HG02678 (cell line): Measurements from ENCODE around the gene CCDC93.
A peak's percentile ranks its signal among the peaks of the same experiment; 100 is the strongest.
"Not testable (repeated sequence)": the region's sequence is repeated elsewhere in the genome, so short reads cannot be mapped to it uniquely, and the experiment has no call there.

Experiments
- ATAC-seq: cut with Tn5 transposase; IDR thresholded peaks from one replicate; pipeline ENCODE4 v1.9.1; 2021; ENCODE audit warnings: mild to moderate bottlenecking, moderate library complexity; ENCODE audit not compliant: unreplicated experiment

The CCDC93 gene

DNA sequence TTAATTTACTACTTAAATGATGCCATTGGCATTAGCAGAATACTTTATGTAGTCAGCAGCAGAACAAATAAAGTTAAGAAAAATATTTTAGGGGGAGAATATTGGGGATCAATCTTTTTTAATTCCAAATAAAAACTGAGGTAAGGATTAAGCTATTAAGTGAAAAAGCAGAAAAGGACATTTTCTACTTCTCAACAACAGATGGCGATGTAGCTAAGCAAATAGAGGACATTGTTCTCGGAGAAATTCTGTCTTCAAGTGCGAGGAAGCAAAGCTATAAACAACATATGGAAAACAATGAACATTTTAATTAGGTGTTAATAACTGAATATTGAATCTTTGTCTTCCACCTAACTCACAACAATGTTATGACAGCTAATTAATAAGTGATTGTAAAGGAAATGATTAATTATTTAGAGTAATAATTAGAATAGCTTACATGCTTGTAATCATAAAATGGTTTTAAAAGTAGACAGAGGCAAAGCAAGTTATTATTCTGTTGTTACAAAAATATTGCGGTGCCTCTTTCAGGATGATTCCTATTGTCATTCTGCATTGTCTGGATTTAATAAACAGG is 32.9 kb upstream of the CCDC93 start:
- ATAC-seq = no peak

GRCh38 chr2:118045286-118045685 is 31.4 kb upstream of the CCDC93 start:
- ATAC-seq = no peak

- no peak for ATAC-seq
Observed at GRCh38 chr2:118044854-118045253, 31.0 kb upstream of the CCDC93 start.

DNA sequence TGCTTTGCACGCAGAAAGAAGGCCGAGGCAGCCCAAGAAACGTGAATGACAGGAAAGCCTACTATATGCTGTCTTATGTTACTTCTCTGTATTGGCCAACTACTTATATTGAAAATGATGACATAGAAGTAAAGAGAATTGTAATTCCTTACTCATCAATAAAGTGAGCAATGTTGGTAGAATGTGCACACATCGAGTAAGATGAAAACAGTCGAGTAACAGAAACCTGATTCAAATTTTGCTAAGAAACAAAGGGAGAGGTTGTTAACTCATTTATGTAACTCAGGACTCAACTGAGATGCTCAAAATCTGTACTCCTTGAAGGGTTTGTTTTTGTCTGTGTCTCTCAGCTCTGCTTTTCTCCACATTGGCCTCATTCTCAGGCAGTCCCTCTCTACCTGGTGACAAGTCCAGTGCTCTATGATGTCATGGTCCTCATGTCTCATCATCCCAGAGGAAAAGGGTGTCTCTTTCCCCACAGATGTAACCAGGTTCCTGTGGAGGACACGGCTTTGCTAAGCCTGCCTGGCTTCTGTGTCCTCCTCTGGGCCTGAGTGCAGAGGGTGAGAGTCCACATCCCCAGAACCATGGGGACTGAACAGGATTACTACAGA is 30.3 kb upstream of the CCDC93 start:
- ATAC-seq = no peak

GRCh38 chr2:118040891-118041290 is 27.0 kb upstream of the CCDC93 start:
- no peak for ATAC-seq

- ATAC-seq = peak; percentile 90
Observed at GRCh38 chr2:118032169-118033013, 18.5 kb upstream of the CCDC93 start.

- ATAC-seq = no peak
Observed at GRCh38 chr2:118031566-118031965, 17.7 kb upstream of the CCDC93 start.

DNA sequence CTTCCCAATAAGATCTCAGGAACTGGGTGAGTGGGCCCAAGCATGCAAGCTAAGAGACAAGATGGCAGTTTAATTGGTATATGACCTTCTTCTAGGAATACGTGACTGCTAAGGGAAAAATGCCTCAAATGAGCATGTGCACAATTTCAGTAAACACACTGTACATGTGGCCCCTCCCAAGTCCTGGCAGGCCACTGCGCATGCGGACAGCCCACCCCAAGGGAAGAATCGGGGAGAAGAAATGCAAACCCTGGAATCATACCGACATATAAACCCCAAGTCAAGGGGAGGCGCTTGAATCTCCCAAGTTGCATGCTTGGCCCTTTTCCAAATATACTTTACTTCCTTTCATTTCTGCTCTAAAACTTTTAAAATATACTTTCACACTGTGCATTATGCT is 15.2 kb upstream of the CCDC93 start:
- ATAC-seq = no peak

GRCh38 chr2:118021356-118021755 is 7.5 kb upstream of the CCDC93 start:
- no peak for ATAC-seq

DNA sequence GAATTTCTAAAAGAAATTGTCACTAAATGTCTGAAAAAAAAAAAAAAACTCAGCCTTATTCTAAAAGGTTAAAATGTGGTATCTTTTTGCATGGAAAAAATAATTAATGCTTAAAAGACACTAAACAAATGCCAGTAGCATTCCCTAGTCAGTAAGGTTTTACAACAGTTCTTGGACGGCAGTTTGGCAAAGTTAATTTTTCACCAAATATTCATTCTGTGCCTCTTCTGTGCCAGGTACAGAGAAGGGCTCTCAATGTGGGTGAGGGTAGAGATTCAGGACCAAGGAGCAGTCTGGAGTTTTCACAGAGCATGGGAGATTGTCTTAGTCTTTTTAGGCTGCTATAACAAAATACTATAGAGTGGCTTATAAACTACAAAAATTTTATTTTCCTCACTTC is 6.0 kb upstream of the CCDC93 start:
- ATAC-seq = no peak

DNA sequence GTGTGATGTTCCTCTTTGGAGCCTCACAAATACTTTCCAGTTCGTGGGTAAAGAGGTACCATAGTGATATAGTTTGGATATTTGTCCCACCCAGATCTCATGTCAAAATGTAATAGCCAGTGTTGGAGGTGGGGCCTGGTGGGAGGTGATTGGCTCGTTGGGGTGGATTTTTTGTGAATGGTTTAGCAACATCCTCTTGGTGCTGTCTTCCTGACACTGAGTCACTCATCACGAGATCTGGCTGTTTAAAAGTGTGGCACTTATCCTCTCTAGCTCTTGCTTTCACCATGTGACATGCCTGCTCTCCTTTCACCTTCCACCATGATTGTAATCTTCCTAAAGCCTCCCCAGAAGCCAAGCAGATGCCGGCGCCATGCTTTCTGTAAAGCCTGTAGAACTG is 3.0 kb upstream of the CCDC93 start:
- ATAC-seq = no peak

DNA sequence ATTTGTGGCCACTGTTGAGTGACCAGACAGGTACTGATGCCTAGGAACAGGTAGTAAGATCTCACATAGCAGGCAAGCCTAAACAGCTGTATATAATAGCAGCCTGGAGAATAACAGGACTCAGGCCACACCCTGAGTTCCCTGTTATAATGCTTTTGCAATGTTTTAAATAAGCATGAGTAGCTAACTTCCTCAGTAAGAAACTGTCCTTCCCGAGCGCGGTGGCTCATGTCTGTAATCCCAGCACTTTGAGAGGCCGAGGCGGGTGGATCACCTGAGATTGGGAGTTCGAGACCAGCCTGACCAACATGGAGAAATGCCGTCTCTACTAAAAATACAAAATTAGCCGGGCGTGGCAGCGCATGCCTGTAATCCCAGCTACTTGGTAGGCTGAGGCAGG is 1.9 kb upstream of the CCDC93 start:
- ATAC-seq = not testable (repeated sequence)

GRCh38 chr2:118014492-118014824 is 588 bp upstream of the CCDC93 start:
- no peak for ATAC-seq

- ATAC-seq = peak; percentile 29
Observed at GRCh38 chr2:118013221-118013723, 598 bp downstream of the CCDC93 start.

GRCh38 chr2:118012778-118013177 is 1.1 kb downstream of the CCDC93 start:
- no peak for ATAC-seq

- no peak for ATAC-seq
Observed at GRCh38 chr2:118010473-118010872, 3.4 kb downstream of the CCDC93 start.

- no peak for ATAC-seq
Observed at GRCh38 chr2:118006861-118007260, 7.0 kb downstream of the CCDC93 start.

GRCh38 chr2:118006326-118006725 is 7.5 kb downstream of the CCDC93 start:
- ATAC-seq = no peak

GRCh38 chr2:118003396-118003824 is 10.5 kb downstream of the CCDC93 start:
- peak; percentile 99 for ATAC-seq

DNA sequence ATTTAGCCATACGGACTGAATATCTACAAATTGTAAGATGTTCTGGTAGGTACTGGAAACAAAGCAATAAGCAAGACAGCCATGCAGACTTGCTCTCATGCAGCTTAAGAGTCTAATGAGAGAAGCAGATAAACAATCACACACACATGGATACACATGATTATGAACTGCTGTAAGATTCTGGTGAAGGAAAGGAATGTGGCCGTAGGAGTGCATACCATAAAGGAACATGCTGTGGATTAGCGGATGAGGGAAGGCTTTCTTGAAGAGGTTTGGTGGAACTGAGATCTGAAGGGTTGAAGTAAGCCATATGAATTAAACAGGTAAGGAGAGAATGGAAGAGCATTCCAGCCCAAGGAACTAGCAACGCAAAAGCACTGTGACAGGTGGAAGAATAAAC is 13.8 kb downstream of the CCDC93 start:
- ATAC-seq = no peak

GRCh38 chr2:117997872-117998454 is 15.9 kb downstream of the CCDC93 start:
- no peak for ATAC-seq

DNA sequence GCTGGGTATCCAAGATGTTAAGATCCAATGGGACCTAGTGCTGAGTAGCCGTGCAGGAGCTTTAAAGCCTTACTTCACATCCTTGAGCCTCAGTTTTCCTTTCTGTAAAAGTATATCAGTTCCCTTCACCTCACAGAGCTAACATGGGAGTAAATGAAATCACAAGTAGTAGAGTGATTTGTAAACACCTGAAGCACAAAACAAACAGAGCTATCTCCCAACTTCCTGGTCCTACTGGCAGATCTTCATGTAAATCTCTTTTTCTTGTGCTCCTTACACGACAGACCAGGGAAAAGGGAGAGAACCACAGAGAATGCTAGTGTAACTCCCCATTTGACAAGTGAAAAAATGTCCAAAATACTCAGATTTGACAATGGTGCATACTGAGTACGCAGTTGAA is 17.3 kb downstream of the CCDC93 start:
- no peak for ATAC-seq
